HG03432 (cell line): Measurements from ENCODE around the gene IWS1.
"Not testable (repeated sequence)": the region's sequence is repeated elsewhere in the genome, so short reads cannot be mapped to it uniquely, and the experiment has no call there.

Source experiments
- ATAC-seq: cut with Tn5 transposase; IDR thresholded peaks from one replicate; pipeline ENCODE4 v1.9.1; 2021; ENCODE audit warnings: mild to moderate bottlenecking, moderate library complexity; ENCODE audit not compliant: unreplicated experiment

The IWS1 gene

DNA sequence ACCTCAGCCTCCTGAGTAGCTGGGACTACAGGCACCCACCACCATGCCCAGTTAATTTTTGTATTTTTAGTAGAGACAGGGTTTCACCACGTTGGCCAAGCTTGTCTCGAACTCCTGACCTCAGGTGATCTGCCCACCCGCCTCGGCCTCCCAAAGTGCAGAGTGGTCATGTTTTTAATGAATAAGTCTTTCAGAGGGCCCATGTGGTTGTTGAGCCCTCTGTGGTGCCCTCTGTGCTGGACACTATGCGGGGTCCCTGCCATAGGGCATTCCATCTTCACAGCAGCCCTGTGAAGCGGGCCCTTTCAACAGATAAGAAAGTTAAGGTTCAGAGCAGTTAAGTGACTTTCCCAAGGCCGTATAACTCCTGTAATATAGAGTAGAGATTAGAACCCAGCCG lies 35.1 kb upstream of the IWS1 start:
- no peak for ATAC-seq

DNA sequence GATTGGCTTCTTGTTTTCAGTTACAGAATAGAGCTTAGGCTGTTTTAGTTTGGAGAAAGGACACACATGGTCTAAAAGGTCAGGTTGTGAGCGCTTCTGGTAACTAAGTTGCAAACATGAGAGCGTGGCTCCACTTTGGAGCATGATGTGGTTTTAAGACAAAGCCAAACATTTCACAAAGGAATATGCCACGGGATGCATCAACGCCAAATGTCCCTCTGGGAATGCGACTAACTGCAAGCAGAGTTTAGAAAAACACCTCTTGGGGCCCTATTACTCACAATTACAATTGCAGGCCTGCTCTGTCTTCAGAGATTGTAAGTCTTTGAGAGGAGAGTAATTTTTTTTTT lies 34.6 kb upstream of the IWS1 start:
- no peak for ATAC-seq

DNA sequence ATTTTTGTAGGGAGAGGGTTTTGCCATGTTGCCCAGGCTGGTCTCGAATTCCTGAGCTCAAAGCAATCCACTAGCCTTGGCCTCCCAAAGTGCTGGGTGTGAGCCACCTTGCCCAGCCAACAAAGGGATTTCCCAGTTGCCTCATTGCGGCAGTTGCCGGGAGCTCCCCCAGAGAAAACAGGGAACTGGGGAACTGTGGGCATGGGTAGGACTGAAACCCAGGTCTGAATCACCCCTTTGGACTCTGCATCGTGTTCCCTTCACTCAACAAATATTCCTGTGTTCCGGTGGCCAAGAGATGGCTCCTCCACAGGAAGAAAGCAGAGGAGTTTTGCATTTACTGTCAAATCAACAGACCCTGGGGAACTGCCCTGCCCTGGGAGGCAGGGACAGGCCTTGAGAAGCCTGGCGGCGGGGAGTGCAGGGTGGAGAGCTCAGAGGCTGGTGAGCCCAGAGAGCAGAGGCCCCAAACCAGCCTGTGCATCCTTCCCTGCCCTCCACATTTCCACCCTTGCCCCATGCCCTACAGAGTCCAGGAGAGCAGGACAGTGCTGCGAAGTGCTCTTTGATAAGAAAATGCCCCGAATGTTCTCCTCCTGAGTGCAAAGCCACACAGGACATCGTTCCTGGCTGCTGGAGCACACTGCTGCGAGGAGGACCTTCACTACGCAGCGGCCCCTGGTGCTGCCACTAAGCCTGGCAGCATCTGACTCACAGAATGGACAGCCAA lies 34.1 kb upstream of the IWS1 start:
- ATAC-seq: no peak

DNA sequence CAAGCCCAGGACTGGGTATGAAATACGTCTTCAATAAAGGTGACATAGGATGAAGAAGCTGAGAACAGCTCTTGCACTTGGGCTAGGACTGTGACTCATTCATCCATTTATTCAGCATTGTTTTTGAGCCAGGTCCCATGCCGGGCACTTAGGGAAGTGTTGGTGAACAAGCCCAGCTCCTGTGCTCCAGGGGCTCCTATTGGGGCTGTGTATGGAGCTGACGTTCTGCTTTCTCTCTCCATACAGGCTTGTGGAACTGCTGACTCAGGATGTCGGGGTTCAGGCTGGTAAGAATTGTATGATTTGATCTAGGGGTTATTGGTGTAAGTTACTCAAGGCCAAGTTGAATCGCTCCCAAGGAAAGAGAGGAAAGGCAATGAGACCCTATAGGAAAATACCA lies 33.2 kb upstream of the IWS1 start:
- ATAC-seq: no peak

DNA sequence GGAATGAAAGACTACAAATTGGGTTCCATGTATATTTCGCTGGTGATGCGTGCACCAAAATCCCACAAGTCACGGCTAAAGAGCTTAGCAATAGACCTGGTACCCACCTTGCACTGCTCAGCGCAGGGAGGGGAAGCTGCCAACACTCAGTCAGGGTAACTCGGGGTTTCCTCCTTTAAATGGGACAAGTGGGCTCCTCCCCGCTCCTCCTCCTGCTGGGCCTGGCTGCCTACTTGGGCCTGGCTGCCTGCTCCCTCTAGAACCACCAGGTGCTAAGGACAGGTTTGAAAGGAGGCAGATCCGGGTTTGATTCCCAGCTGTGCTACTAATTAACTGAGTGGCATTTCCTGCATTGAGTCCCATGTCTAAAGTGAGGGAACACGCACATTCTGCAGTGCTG lies 32.6 kb upstream of the IWS1 start:
- ATAC-seq: no peak

DNA sequence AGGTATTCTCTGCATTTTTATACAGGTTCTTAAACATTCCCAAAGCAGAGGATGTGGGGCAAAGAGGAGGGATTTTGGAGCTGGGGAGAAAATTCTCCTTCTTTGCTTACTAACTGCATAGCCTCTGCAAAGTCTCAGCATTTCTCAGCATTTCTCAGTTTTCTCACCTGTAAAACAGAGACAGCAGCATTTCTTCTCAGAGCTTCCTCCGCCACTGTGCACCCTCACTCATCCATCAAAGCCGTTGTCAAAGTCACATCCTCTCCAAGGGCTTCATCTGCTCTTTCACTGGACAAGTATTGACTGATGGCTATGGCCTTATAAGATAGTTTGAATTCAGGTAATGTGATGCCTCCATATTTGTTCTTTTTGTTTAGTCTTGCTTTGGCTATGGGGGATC lies 26.6 kb upstream of the IWS1 start:
- no peak for ATAC-seq

DNA sequence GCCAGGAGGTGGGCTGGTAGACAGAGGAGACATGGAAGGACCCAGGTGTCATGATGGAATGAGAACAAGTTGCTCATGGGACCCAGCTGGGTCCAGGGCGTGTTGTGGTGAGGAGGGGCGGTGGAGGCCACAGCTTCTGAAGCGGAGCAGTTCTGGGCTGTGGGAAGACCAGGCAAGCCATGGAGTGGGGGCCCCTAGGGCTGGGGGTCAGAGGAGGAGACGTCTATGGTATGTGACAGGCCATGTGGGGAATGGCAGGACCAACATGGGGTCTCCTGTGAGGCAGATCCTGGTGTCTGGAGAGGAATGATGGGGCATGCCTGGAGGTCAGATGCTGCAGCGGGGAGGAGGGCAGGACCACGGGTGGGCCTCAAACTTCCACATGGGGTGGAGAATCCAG lies 26.0 kb upstream of the IWS1 start:
- ATAC-seq: no peak

DNA sequence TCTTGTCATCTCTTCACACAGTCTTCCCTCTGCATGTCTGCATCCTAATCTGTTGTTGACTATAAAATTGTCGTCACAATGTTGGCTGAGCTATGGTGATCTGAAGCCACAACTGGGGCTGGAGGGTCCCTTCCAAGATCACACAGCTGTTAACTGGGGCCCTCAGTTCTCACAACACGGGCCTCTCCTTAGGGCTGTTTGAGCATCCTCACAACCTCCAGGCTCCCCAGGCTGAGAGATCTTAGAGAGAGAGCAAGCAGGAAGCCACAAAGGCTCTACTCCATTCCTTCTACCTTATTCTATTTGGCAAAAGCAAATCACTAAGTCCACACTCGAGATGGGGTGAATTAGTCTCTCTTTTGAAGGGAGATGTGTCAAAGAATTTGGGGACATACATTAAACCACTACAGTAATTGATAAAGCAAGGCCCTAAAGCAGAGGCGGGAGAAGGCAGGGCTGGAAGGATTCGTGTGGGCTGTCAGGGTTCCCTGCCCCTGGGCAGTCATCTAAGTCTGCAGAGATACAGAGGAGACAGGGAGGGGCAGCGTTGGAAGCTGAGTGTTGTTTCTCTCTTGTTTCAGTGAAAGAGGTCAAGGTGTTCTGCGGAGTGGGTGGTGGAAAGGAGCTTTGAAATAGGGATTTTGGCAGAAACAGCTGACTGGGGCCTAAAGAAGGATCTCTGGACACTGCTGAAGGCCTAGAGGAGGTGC lies 25.1 kb upstream of the IWS1 start:
- ATAC-seq: no peak

DNA sequence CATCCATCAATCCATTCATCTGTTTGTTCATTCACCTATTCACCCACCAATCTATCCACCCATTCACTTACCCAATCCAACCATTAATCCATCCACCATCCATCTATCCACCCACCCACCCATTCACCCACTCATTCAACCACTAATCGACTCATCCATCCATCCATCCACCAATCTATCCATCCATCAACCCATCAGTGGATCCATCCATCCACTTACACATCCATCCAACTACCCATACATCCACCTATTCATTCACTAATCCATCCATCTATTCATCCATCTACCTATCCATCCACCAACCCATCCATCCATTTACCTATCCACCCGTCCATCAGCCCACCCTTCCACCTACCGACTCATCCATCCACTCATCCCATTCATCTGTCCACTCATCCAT lies 20.5 kb upstream of the IWS1 start:
- no peak for ATAC-seq

DNA sequence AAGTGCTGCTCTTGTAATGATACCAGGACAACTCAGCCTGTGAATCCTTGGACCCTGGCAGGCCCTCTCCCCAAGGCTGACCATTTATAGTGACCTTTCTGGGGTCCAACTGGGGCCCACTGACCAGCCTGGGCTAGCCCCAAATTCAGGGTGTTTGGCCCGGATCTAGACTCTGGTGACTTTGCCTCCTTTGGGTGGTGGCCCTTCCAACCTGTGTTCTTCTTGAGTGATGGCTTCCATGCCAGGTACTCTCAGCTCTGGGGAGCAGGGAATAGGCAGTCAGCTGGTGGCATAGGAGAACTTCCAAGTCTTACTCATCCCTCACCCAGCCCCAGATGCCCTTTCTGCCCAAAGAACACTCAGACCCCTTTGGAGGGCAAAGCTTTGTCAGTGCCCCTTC lies 19.5 kb upstream of the IWS1 start:
- ATAC-seq: no peak

DNA sequence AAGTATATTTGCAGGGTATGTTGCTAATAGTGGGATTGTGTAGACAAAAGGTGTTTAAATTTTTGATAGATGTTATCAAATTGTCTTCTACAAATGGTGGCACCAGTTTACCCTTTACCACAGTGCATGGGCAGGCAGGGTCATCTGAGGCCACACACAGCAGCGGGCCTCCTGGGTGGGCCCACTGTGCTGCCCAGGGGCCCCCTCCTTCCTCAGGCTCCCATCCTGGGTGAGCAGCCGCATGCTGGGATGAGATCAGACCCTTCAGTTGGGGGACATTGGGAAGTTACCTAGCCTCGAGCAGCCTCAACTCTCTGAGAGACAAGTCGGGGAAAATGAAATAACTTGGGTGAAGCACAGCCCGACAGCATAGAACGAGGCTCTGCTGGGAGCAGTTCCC lies 18.9 kb upstream of the IWS1 start:
- ATAC-seq: no peak

DNA sequence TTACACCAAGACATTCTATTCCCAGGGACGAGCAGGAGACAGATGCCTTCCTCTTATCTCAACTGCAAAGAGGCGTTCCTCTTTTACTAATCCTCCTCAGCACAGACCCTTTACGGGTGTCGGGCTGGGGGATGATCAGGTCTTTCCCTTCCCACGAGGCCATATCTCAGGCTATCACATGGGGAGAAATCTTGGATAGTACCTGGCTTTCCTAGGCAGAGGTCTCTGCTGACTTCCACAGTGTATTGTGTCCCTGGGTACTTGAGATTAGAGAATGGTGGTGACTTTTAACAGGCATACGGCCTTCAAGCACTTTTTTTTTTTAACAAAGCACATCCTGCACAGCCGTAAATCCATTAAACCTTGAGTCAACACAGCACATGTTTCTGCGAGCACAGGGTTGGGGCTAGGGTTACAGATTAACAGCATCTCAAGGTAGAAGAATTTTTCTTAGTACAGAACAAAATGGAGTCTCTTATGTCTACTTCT lies 16.8 kb upstream of the IWS1 start:
- ATAC-seq: not testable (repeated sequence)

DNA sequence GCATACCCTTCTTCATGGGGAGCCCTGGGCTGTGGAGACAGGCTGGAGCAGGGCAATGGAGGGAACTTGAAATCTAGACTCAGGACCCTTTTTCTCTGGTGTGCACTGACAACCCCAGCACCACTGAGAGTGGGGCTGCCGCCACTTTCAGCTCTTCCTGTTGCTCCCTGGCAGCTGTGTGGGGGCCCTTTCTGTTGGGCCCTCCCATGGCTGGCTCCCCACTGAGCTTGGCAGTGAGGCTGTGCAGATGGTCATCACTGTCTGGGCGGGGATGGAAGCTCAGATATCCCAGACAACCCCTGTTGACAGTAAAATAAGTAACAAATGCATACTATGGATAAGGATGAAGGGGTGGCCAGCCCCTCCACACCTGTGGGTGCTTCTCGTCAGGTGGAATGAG lies 15.9 kb upstream of the IWS1 start:
- ATAC-seq: no peak

DNA sequence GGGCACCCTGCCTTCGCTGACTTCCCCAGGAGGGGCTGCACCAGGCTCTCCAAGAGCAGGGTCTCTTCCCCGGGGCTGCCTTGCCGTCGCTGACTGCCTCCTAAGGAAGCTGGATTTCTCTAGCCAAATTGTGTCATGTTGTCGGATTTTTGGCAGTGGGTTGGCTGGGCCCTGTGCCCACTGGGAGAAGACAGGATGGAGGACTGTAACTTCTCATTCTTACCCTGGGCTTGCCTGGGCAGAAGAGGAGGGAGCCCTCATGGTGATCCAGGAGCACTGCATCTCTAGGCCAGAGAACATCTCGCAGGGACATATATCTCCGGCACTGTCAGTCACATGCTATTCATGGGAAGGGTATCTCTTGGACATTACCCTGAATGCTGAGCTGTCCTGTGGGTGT lies 15.5 kb upstream of the IWS1 start:
- ATAC-seq: no peak

DNA sequence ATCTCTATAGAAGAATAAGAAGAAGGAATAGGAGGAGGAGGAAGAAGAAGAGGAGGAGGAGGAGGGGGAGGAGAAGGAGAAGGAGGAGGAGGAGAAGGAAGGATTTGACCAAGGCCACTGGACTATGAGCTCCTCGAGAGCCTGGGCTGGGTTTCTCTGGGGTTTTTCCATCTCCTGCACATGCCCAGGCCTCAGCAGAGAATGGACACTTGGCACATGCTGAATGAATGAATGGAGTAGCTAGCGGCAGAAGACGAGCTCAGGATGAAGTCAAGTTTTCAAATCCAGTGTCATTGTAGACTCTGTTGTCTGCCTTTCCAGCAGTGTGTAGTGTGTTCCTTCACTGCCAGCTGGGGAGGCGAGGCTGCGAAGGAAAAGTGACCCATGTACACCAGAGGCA lies 11.4 kb upstream of the IWS1 start:
- ATAC-seq: no peak

DNA sequence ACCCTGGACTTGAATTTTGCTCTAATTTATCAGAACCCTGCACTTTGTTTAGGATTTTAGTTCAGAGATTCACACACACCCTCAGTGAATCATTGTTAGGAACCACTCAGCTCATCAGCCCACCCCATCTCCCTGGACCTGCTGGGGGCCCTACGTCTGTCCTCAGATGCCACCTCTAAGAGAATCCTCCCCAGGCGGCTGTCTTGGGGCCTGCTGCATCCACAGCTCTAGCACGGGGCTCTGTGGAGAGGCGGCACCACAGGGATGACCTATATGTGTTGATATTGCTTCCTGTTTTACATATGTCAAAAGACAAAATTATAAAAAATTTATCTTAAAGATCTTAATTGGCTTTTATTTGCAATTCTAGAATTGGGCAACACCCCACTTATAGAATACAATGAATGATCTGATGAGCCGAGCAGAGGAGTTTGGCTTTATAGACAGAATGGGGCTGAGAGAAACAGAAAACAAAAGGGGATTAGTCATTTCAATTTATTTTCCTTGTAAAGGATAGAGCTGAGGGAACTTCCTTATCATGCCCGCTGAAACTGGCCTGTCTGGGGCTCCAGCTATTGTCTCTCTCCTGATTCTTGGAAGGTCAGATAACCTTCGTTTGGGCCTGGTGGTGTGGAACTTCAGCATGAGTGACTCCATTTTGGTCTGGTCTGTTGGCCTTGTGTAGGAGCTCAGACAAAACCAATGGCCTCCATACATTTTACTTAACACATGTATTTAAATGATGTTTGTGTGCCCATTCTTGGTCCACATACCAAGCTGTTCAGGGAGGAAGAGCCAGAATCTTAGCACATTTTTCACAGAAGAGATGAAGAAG lies 10.6 kb upstream of the IWS1 start:
- ATAC-seq: no peak

DNA sequence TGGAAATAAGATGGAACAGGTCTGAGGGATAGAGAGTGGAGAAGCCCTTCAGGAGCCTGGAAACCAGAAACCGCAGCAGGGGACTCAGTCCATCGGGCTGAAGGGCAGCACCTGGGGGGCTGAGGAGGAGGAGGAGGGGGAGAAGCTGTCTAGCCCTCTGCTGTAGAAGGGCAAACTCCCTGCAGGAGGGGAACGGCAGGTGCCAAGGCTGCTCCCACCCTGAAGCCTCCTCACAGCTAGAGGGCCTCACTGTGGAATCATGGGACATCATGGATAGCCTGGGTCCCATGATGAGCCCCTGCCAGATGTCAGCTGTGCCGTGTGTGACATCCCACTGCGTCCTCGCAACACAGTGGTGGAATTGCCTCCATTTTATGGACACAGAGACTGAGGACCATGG lies 9.6 kb upstream of the IWS1 start:
- ATAC-seq: no peak

DNA sequence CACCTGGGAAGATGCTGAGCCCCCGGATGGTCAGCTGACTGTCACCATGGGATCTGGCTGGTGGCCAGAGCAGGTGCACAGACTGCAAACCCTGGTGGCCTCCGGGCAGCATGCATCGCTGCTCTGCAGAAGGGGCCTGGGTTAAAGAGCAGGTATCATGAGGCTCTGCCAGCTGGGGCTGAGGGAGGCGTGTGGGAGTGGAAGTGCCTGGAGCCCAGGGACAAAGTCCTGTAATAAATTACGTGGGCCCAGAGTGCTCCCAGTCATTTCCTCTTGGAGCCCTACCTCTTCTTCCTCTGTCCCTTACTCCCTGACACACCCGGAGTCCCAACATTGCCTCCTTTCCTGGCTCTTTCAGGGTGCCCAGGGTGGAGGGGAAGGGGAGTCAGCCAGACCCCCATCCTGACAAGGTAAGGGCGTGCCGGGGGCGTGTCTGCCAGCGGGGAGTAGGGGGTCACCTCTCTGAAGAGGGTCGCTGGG lies 9.2 kb upstream of the IWS1 start, which contains the start of gene MYO7B:
MYO7B (plus strand) TSS at position 262 of the 480 bp plus-strand sequence. CDS start 24,040 bp downstream, outside the sequence.
- no peak for ATAC-seq

DNA sequence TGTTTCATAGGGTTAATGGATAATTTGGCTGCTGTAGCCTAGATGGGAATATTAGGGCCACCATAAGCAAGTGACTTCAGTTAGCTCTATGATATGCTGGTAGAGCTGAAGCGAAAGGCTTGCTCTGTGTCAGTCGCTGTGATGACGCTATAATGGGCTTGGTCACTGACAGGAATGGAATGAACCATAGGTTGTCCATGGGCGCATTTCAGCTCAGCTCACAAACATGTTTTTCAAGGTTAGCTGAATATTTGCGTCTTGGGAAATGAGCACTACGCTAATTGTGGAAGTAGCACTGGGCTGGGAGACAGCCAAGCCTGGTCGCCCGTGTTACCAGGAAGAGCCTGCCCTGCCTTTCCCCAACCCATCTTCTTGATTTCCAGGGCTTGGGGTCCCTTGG lies 6.0 kb upstream of the IWS1 start:
- no peak for ATAC-seq

DNA sequence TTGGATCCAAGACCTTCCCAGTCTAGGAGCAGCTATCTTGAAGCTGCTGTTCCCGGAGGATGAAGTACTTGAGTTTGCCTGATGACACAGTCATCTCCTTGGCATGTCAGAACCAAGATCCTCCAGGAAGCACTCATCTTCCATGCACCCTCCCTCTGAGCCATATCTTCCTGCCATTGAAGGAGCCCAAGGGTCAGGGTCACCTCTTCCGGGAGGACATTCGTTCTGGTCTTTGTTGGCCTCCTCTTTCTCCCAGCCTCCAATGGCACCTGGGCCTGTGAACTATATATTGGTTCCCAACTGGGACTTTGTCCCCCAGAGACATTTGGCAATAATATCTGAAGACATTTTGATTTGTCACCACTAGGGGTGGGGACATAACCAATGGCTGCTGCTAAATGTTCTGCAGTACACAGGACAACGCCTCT lies 4.9 kb upstream of the IWS1 start:
- no peak for ATAC-seq
